Lower lobe of right lung (tissue), 2 donors: ENCODE data around the gene HS3ST2. TPM values are rescaled to one million over a fixed set of nuclear protein-coding genes. Genes with fewer than 3 reads are reported as not detected.

Experiments used
- ATAC-seq, 2 donors: fragments of 200-7000 bp; cut with Tn5 transposase; one replicate each; pipeline ENCODE4 v1.9.1; 2020 to 2022; ENCODE audit warnings: mild to moderate bottlenecking in 2 of 2, moderate library complexity in 2 of 2
- DNase-seq: peaks from one replicate; pipeline ENCODE4 v3.0.0-alpha.2; 2020
- H3K27ac ChIP-seq: fragments of 200-600 bp; one replicate; pipeline ENCODE4 v1.8.0; 2022
- H3K27me3 ChIP-seq: fragments of 200-600 bp; one replicate; pipeline ENCODE4 v1.8.0; 2022; ENCODE audit warnings: low read depth
- H3K36me3 ChIP-seq: fragments of 200-600 bp; one replicate; pipeline ENCODE4 v1.8.0; 2022; ENCODE audit warnings: mild to moderate bottlenecking
- H3K4me1 ChIP-seq: fragments of 200-600 bp; one replicate; pipeline ENCODE4 v1.8.0; 2022
- H3K4me3 ChIP-seq: fragments of 200-600 bp; one replicate; pipeline ENCODE4 v1.8.0; 2022; ENCODE audit warnings: mild to moderate bottlenecking
- H3K9me3 ChIP-seq: fragments of 200-600 bp; one replicate; pipeline ENCODE4 v1.8.0; 2022
- intact Hi-C: fragments of 100-400 bp; cut with DNase I; formaldehyde crosslinking; loops from one replicate; pipeline ENCODE4 v1.11.0; 2022
- total RNA-seq: library from RNA; stranded (reverse); fragmentation: NEBNext Ultra II Directional; extraction: Animal tissue kit (Norgen Biotek cat#: 25700); gene quantifications from one replicate; pipeline ENCODE4 v1.2.1, GENCODE V29; 2021
- TF ChIP-seq, protein P1 (sequence below): fragments of 200-600 bp; IDR thresholded peaks from one replicate; pipeline ENCODE4 v1.8.0; 2022; ENCODE audit warnings: antibody characterized with exemption, mild to moderate bottlenecking
- donor health status: DM: no; HTN: yes; CAD: no; lungs with severe emphysema.

The HS3ST2 gene
- total RNA-seq, 1 donor from 2014 or later = 4.8 TPM

- TF ChIP-seq, protein P1, sequence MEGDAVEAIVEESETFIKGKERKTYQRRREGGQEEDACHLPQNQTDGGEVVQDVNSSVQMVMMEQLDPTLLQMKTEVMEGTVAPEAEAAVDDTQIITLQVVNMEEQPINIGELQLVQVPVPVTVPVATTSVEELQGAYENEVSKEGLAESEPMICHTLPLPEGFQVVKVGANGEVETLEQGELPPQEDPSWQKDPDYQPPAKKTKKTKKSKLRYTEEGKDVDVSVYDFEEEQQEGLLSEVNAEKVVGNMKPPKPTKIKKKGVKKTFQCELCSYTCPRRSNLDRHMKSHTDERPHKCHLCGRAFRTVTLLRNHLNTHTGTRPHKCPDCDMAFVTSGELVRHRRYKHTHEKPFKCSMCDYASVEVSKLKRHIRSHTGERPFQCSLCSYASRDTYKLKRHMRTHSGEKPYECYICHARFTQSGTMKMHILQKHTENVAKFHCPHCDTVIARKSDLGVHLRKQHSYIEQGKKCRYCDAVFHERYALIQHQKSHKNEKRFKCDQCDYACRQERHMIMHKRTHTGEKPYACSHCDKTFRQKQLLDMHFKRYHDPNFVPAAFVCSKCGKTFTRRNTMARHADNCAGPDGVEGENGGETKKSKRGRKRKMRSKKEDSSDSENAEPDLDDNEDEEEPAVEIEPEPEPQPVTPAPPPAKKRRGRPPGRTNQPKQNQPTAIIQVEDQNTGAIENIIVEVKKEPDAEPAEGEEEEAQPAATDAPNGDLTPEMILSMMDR = no peak
- DNase-seq (no peak), ATAC-seq (no peak)
- Histone ChIP-seq H3K36me3 (no peaks in the 10 kb centered on the region), H3K4me1 (no peaks in the 10 kb centered on the region), H3K4me3 (no peak overlapping the region), H3K27me3 (peaks cover 13% of the 10 kb centered on the region), H3K9me3 (no peaks in the 10 kb centered on the region), H3K27ac (no peak overlapping the region)
- intact Hi-C loops = no loop called here
These were observed 48.1 kb downstream of the HS3ST2 start for GRCh38 chr16:22862046-22862445.

- H3K27me3 ChIP-seq = peaks cover 5% of the 10 kb centered on the region
- no peaks in the 10 kb centered on the region for H3K4me1 ChIP-seq
- H3K36me3 ChIP-seq = no peaks in the 10 kb centered on the region
- TF ChIP-seq, protein P1 = no peak
- intact Hi-C loops = no loop called here
- no peak overlapping the region for H3K4me3 ChIP-seq
- no peaks in the 10 kb centered on the region for H3K9me3 ChIP-seq
- DNase-seq (no peak), ATAC-seq (no peak)
- no peak overlapping the region for H3K27ac ChIP-seq
These were observed 50.4 kb downstream of the HS3ST2 start for GRCh38 chr16:22864375-22864774.

DNA sequence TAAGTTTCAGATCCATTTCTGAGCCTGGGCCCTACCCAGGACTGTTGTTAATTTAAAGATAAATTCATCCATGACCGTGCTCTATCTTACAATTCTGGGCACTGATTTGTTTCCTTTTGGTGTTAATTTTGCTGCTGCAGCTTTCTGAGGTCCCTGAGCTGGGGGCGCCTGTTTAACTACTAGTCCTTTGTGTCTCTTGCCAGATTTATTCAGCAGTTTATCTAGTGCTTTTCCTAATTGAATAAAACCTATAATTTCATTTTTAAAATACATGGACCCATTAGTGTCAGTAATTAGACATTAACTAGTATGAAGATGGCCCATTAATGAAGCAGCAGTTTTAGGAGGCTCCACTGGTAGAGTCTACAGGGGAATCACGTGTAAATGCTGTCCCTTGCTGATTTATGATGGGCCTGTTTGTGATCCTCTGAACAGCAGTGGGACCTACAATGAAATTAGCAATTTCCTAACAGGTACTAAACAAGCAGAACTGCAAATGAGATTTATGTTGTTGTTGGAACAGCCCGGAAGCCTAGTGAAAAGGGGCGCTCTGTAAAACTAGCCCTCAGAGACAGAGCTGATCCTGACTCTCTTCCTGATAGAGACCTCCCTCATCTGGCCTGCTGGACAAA is 54.7 kb downstream of the HS3ST2 start:
- no peak for DNase-seq
- H3K27me3 ChIP-seq = peaks cover 2% of the 10 kb centered on the region
- intact Hi-C loops = no loop called here
- H3K27ac ChIP-seq = no peak overlapping the region
- H3K4me1 ChIP-seq = no peaks in the 10 kb centered on the region
- H3K4me3 ChIP-seq = no peak overlapping the region
- TF ChIP-seq, protein P1 = no peak
- H3K9me3 ChIP-seq = no peaks in the 10 kb centered on the region
- no peaks in the 10 kb centered on the region for H3K36me3 ChIP-seq
- ATAC-seq = no peak

DNA sequence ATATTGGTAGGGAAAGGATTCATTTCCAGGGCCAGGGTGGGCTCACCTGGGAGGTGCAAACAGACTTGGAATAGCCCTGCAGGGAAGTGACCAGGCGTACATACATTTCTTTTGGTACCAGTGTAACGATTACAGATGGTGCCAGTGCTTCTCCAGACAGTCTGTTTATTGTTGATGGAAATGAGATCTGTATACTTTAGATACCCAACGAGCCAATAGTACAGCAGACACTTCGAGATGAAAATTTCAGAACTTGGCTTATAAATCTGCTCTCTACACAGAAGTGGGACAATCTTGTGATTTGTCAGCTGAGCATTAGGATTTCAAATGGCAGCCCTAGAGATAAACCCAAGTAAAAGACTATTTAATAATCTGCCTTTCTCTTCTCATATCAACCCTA is 57.9 kb downstream of the HS3ST2 start:
- intact Hi-C loops = no loop called here
- ATAC-seq (no peak), DNase-seq (no peak)
- Histone ChIP-seq H3K27me3 (no peaks in the 10 kb centered on the region), H3K9me3 (no peaks in the 10 kb centered on the region), H3K36me3 (no peaks in the 10 kb centered on the region), H3K4me1 (no peaks in the 10 kb centered on the region), H3K27ac (no peak overlapping the region), H3K4me3 (no peak overlapping the region)
- TF ChIP-seq, protein P1 = no peak

- ATAC-seq = no peak
- TF ChIP-seq, protein P1 = no peak
- no peaks in the 10 kb centered on the region for H3K36me3 ChIP-seq
- H3K4me3 ChIP-seq = no peak overlapping the region
- intact Hi-C loops = no loop called here
- no peak for DNase-seq
- H3K27me3 ChIP-seq = no peaks in the 10 kb centered on the region
- H3K27ac ChIP-seq = no peak overlapping the region
- no peaks in the 10 kb centered on the region for H3K9me3 ChIP-seq
- no peaks in the 10 kb centered on the region for H3K4me1 ChIP-seq
These were observed 60.4 kb downstream of the HS3ST2 start for GRCh38 chr16:22874394-22874793.
